Measurements from ENCODE around the gene PNLIPRP3. TPM values are rescaled to one million over a fixed set of nuclear protein-coding genes. Genes with fewer than 3 reads are reported as not detected.

The PNLIPRP3 gene
- polyA plus RNA-seq, 3 donors: not detected

DNA sequence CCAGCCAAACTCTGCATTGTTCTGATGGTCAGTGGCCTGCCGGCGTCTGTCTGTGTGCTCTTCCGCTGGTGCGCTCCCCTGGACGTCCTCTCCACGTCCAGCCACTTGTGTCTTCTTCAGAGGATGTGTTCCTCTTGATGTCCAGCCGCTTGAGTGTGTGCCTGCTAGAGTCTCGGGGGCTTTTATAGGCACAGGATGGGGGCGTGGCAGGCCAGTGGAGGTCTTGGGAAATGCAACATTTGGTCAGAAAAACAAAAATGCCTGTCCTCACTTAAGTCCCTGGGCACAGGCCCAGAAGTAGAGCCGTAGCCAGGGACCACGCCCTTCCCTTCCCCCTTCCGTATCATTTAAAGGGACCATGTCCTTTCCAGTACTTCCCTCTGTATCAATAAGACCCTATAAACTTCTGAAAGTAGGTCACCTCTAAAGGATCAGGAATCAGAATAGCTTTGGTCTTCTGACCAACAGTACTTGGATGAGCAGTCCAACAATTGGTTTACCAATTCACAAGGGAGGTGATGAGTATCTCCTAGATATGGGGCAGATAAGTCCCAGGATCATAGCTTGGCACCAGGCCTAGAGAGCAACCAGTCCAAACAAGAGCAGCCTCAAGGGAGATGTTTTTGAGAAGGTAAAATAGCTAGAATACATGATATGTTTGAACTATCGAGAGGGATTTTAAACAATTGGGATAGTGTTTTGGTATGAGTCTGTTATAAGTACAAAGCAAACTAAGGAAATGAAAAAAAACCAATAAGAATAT lies 32.2 kb upstream of the PNLIPRP3 start:
- intact Hi-C loops (cut with micrococcal nuclease): no loop called here
- no peaks in the 10 kb centered on the region for H3K79me2 ChIP-seq (ENCODE audit: insufficient read depth, low read length)
- Mint-ChIP-seq H3K9me3 (peaks cover 0 to 12% (median 5%) of the 10 kb centered on the region in 7 donors), H3K4me1 (no peaks in the 10 kb centered on the region), H3K4me3 (no peak overlapping the region), H3K27me3 (ENCODE audit: low read depth in 3 of 3) (peaks cover 0 to 2% (median 0%) of the 10 kb centered on the region in 3 donors), H3K36me3 (no peaks in the 10 kb centered on the region), H3K27ac (no peak overlapping the region)
- no peak overlapping the region for H3K4me3 ChIP-seq (replicated peaks in 1 of 3; ENCODE audit: low read depth in 2 of 3, low read length in 3 of 3)
- no peaks in the 10 kb centered on the region for H3K36me3 ChIP-seq (replicated peaks in 1 of 2; ENCODE audit: control insufficient read depth in 1 of 2, insufficient read depth in 2 of 2, low read length in 2 of 2)
- H3K9me3 ChIP-seq (replicated peaks in 1 of 2; ENCODE audit: control insufficient read depth in 1 of 2, insufficient read depth in 1 of 2, low read length in 2 of 2): peaks cover 0 to 4% of the 10 kb centered on the region in 2 donors
- H2AFZ ChIP-seq (ENCODE audit: insufficient read depth, low read depth, low read length, poor library complexity, severe bottlenecking): no peak overlapping the region
- H4K20me1 ChIP-seq (ENCODE audit: insufficient read depth, low read length): no peaks in the 10 kb centered on the region
- no peak for DNase-seq
- H3K4me1 ChIP-seq (ENCODE audit: control insufficient read depth in 1 of 2, insufficient read depth in 2 of 2, low read length in 2 of 2): no peaks in the 10 kb centered on the region
- H3K27ac ChIP-seq (ENCODE audit: low read depth in 1 of 2, low read length in 2 of 2): no peak overlapping the region
- 89% methylated on average over 12 of the region's 13 CpGs for WGBS (ENCODE audit: insufficient coverage)
- H3K4me2 ChIP-seq (replicated peaks; ENCODE audit: extremely low read depth, low read length, poor library complexity, severe bottlenecking): no peak overlapping the region
- TF ChIP-seq, protein P1, sequence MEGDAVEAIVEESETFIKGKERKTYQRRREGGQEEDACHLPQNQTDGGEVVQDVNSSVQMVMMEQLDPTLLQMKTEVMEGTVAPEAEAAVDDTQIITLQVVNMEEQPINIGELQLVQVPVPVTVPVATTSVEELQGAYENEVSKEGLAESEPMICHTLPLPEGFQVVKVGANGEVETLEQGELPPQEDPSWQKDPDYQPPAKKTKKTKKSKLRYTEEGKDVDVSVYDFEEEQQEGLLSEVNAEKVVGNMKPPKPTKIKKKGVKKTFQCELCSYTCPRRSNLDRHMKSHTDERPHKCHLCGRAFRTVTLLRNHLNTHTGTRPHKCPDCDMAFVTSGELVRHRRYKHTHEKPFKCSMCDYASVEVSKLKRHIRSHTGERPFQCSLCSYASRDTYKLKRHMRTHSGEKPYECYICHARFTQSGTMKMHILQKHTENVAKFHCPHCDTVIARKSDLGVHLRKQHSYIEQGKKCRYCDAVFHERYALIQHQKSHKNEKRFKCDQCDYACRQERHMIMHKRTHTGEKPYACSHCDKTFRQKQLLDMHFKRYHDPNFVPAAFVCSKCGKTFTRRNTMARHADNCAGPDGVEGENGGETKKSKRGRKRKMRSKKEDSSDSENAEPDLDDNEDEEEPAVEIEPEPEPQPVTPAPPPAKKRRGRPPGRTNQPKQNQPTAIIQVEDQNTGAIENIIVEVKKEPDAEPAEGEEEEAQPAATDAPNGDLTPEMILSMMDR (IDR thresholded peaks at IDR 0.05): no peak
- no peaks in the 10 kb centered on the region for H3K27me3 ChIP-seq (ENCODE audit: control insufficient read depth in 2 of 2, insufficient read depth in 2 of 2, low read length in 2 of 2)
- no peak overlapping the region for H3K9ac ChIP-seq (ENCODE audit: insufficient read depth, low read length, poor library complexity, severe bottlenecking)

DNA sequence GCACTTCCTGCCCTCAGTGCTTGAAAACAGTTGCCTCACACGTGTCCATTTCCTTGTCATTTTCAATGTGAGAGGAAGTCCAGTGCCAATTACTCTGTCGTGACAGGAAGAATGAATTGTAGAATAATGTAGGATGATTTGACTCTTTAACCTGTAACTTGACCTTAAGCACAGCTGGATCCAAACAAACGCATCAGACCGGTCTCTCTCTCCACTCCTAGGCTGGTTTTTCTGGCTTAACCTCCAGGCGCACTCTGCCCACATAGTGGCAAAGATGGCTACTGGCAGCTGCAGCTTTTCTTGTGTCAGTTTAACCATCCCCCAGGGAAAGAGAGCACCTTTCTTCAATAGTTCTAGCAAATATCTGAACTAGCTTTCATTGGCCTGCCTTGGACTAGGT lies 29.4 kb upstream of the PNLIPRP3 start:
- H3K4me2 ChIP-seq (replicated peaks; ENCODE audit: extremely low read depth, low read length, poor library complexity, severe bottlenecking): no peak overlapping the region
- TF ChIP-seq, protein P1 (IDR thresholded peaks at IDR 0.05): no peak
- no peak overlapping the region for H3K27ac ChIP-seq (ENCODE audit: low read depth in 1 of 2, low read length in 2 of 2)
- Mint-ChIP-seq H3K9me3 (peaks cover 0 to 12% (median 5%) of the 10 kb centered on the region in 7 donors), H3K36me3 (no peaks in the 10 kb centered on the region), H3K4me3 (no peak overlapping the region), H3K4me1 (no peaks in the 10 kb centered on the region), H3K27ac (no peak overlapping the region), H3K27me3 (ENCODE audit: low read depth in 3 of 3) (peaks cover 0 to 1% (median 0%) of the 10 kb centered on the region in 3 donors)
- peaks cover 0 to 4% of the 10 kb centered on the region in 2 donors for H3K9me3 ChIP-seq (replicated peaks in 1 of 2; ENCODE audit: control insufficient read depth in 1 of 2, insufficient read depth in 1 of 2, low read length in 2 of 2)
- no peak for DNase-seq
- no peaks in the 10 kb centered on the region for H3K4me1 ChIP-seq (ENCODE audit: control insufficient read depth in 1 of 2, insufficient read depth in 2 of 2, low read length in 2 of 2)
- no peaks in the 10 kb centered on the region for H3K27me3 ChIP-seq (ENCODE audit: control insufficient read depth in 2 of 2, insufficient read depth in 2 of 2, low read length in 2 of 2)
- no peaks in the 10 kb centered on the region for H3K36me3 ChIP-seq (replicated peaks in 1 of 2; ENCODE audit: control insufficient read depth in 1 of 2, insufficient read depth in 2 of 2, low read length in 2 of 2)
- no peaks in the 10 kb centered on the region for H4K20me1 ChIP-seq (ENCODE audit: insufficient read depth, low read length)
- H3K79me2 ChIP-seq (ENCODE audit: insufficient read depth, low read length): no peaks in the 10 kb centered on the region
- WGBS (ENCODE audit: insufficient coverage): 90% methylated on average over 3 of the region's 5 CpGs
- H2AFZ ChIP-seq (ENCODE audit: insufficient read depth, low read depth, low read length, poor library complexity, severe bottlenecking): no peak overlapping the region
- H3K9ac ChIP-seq (ENCODE audit: insufficient read depth, low read length, poor library complexity, severe bottlenecking): no peak overlapping the region
- intact Hi-C loops (cut with micrococcal nuclease): no loop called here
- no peak overlapping the region for H3K4me3 ChIP-seq (replicated peaks in 1 of 3; ENCODE audit: low read depth in 2 of 3, low read length in 3 of 3)

All from CD14-positive monocyte (primary cell).